HepG2 (cell line): ENCODE results near the gene ETHE1. TPM values are rescaled to one million over a fixed set of nuclear protein-coding genes. Genes with fewer than 3 reads are reported as not detected.

Source experiments
- ATAC-seq: fragments of 200-7000 bp; cut with Tn5 transposase; 3 replicates; pipeline ENCODE4 v1.9.1; 2020; ENCODE audit warnings: mild to moderate bottlenecking, moderate library complexity
- BruUV-seq: library from RNA; stranded (reverse); fragments of 400-500 nt; replicated peaks from 2 replicates; lab custom pipeline; 2021; lab: Mats Ljungman, UMichigan
- CTCF ChIA-PET: fragments of 300-600 bp; formaldehyde crosslinking; extraction: SDS; loops from one replicate; lab custom pipeline; 2021; ENCODE audit warnings: low total read pairs, inconsistent platforms, low intra/inter-chr PET ratio; lab: Yijun Ruan, JAX
- POLR2A ChIA-PET: fragments of 350-600 bp; sonication (Branson Sonifier 250); formaldehyde crosslinking; loops from one replicate; lab custom pipeline; 2020; ENCODE audit warnings: antibody characterized with exemption, inconsistent platforms; lab: Yijun Ruan, JAX
- DNase-seq: peaks from one replicate; pipeline ENCODE4 v3.0.0-alpha.2; 2015; ENCODE audit warnings: low spot score
- FAIRE-seq: peaks from 3 replicates; lab custom pipeline; 2011; peaks lifted over from hg19 to GRCh38; lab: Jason Lieb, UNC
- H2AFZ ChIP-seq: one replicate; pipeline ENCODE4 v1.6.1; 2011; ENCODE audit warnings: low read length, inconsistent platforms
- H3K27ac ChIP-seq: fragments of 300-600 bp; 3 replicates; pipeline ENCODE4 v1.8.0; 2011; ENCODE audit warnings: mixed run types, mild to moderate bottlenecking, mixed read lengths, low read length, inconsistent platforms; ENCODE audit not compliant: insufficient read depth; ENCODE audit errors: extremely low read length
- H3K27me3 ChIP-seq, 2 experiments: fragments of 200-600 bp in 1 of 2; 2 replicates in 1 of 2; 3 replicates in 1 of 2; pipeline versions ENCODE4 v1.6.0 to v1.8.0; 2011; ENCODE audit warnings: low read length in 2 of 2, mild to moderate bottlenecking in 2 of 2, moderate library complexity in 2 of 2, inconsistent platforms in 1 of 2; ENCODE audit not compliant: insufficient read depth in 2 of 2, control insufficient read depth in 1 of 2
- H3K36me3 ChIP-seq, 2 experiments: fragments of 200-600 bp in 1 of 2; replicated peaks in 1 of 2; 2 replicates in 1 of 2; 3 replicates in 1 of 2; pipeline versions ENCODE4 v1.5.1 to v1.8.0; 2011; ENCODE audit warnings: low read length in 2 of 2, inconsistent platforms in 1 of 2; ENCODE audit not compliant: insufficient read depth in 2 of 2, control insufficient read depth in 1 of 2
- H3K4me1 ChIP-seq: 2 replicates; pipeline ENCODE4 v1.5.1; 2012; ENCODE audit warnings: low read length, inconsistent platforms; ENCODE audit not compliant: insufficient read depth
- H3K4me2 ChIP-seq: 2 replicates; pipeline ENCODE4 v1.6.0; 2011; ENCODE audit warnings: low read depth, low read length, inconsistent platforms
- H3K4me3 ChIP-seq, 3 experiments: fragments of 200-600 bp in 1 of 3; sonication (generic), shearing (Covaris generic) in 1 of 3; replicated peaks in 1 of 3; 2 replicates each; pipeline ENCODE4 v1.5.1; 2011 to 2016; ENCODE audit warnings: low read length in 3 of 3, inconsistent platforms in 2 of 3, low read depth in 2 of 3, mild to moderate bottlenecking in 2 of 3, control low read depth in 1 of 3, mixed read lengths in 1 of 3; ENCODE audit not compliant: insufficient read depth in 1 of 3
- H3K79me2 ChIP-seq: one replicate; pipeline ENCODE4 v1.6.1; 2011; ENCODE audit warnings: low read length, inconsistent platforms; ENCODE audit not compliant: insufficient read depth
- H3K9ac ChIP-seq: 2 replicates; pipeline ENCODE4 v1.6.0; 2011; ENCODE audit warnings: mild to moderate bottlenecking, low read depth, low read length, inconsistent platforms; ENCODE audit not compliant: insufficient read depth
- H3K9me3 ChIP-seq: 2 replicates; pipeline ENCODE4 v1.5.1; 2012; ENCODE audit warnings: mild to moderate bottlenecking, low read length
- H4K20me1 ChIP-seq: 2 replicates; pipeline ENCODE4 v1.6.0; 2011; ENCODE audit warnings: inconsistent platforms, mild to moderate bottlenecking, low read length, moderate library complexity; ENCODE audit not compliant: insufficient read depth
- AHR ChIP-seq: IDR thresholded peaks from 2 replicates; pipeline ENCODE4 v1.6.1; 2018; ENCODE audit warnings: missing genetic modification reagents, missing compliant biosample characterization
- ARHGAP35 ChIP-seq: sonication (generic); formaldehyde crosslinking; IDR thresholded peaks from 2 replicates; pipeline ENCODE4 v1.9.0; 2022; ENCODE audit warnings: mild to moderate bottlenecking, inconsistent platforms, moderate library complexity, missing genetic modification reagents, borderline replicate concordance
- ELF1 ChIP-seq: sonication (generic); formaldehyde crosslinking; IDR thresholded peaks from 2 replicates; pipeline ENCODE4 v1.4.0; 2020; ENCODE audit warnings: missing genetic modification reagents
- EP300 ChIP-seq, 3 experiments: sonication (generic) in 1 of 3; formaldehyde crosslinking in 1 of 3; IDR thresholded peaks; 2 replicates each; pipeline versions ENCODE4 v1.5.1 to v1.6.1; 2011 to 2020; ENCODE audit warnings: low read depth in 2 of 3, low read length in 2 of 3, borderline replicate concordance in 1 of 3, improper control_type of control experiment in 1 of 3, mild to moderate bottlenecking in 1 of 3, missing genetic modification reagents in 1 of 3, moderate library complexity in 1 of 3
- HNRNPK ChIP-seq: fragments of 200-400 bp; formaldehyde crosslinking; IDR thresholded peaks from 2 replicates; pipeline ENCODE4 v1.6.1; 2018; ENCODE audit warnings: low read length, low read depth, moderate library complexity, mild to moderate bottlenecking; ENCODE audit not compliant: poor library complexity, severe bottlenecking
- KLF13 ChIP-seq: sonication (generic); formaldehyde crosslinking; IDR thresholded peaks from 2 replicates; pipeline ENCODE4 v1.4.0; 2020; ENCODE audit warnings: mild to moderate bottlenecking, missing genetic modification reagents
- NR2F6 ChIP-seq, 2 experiments: IDR thresholded peaks; 2 replicates each; pipeline ENCODE4 v1.6.1; 2016; ENCODE audit warnings: antibody characterized with exemption in 1 of 2, mild to moderate bottlenecking in 1 of 2
- ZNF329 ChIP-seq: sonication (generic); formaldehyde crosslinking; IDR thresholded peaks from 2 replicates; pipeline ENCODE4 v1.9.0; 2021; ENCODE audit warnings: low read depth, mild to moderate bottlenecking, missing genetic modification reagents
- ZNF343 ChIP-seq: sonication (generic); formaldehyde crosslinking; IDR thresholded peaks from 2 replicates; pipeline ENCODE4 v1.4.0; 2020; ENCODE audit warnings: mild to moderate bottlenecking, missing genetic modification reagents
- WGBS: methylation state at CpG from one replicate; pipeline ENCODE4 v1.1.6; 2017; ENCODE audit warnings: low lambda C conversion rate; 5-methylcytosine and 5-hydroxymethylcytosine counted together
- in situ Hi-C: cut with HindIII; loops from 2 replicates; pipeline ENCODE4 v1.10.0; 2017; ENCODE audit warnings: low pct_unique_long_range_greater_than_20kb; ENCODE audit not compliant: extremely low pct_ligation_motif_present
- intact Hi-C: fragments of 100-400 bp; cut with micrococcal nuclease; formaldehyde crosslinking; loops from one replicate; pipeline ENCODE4 v1.10.0; 2022; ENCODE audit not compliant: unreplicated experiment
- polyA plus RNA-seq, 8 experiments: library from polyadenylated mRNA; depleted of rRNA in 3 of 8; stranded (reverse) in 7 of 8; unstranded in 1 of 8; fragments of >200 nt; fragmentation: Illumina TruSeq in 4 of 8; extraction: Trizol in 4 of 8; gene quantifications; 2 replicates each; pipeline versions ENCODE4 v1.2.1 to v1.2.3, GENCODE V29; 2011 to 2016; ENCODE audit warnings: low read depth in 4 of 8, missing spikeins in 1 of 8, mixed read lengths in 1 of 8; ENCODE audit not compliant: insufficient read depth in 1 of 8
- total RNA-seq, 5 experiments: library from RNA; depleted of rRNA; stranded (reverse); fragments of >200 nt; fragmentation: Illumina TruSeq; extraction: Trizol; gene quantifications; 2 replicates each; pipeline ENCODE4 v1.2.3, GENCODE V29; 2016; ENCODE audit warnings: low read depth in 1 of 5
- TF ChIP-seq, protein P1 (sequence below): sonication (generic); formaldehyde crosslinking; IDR thresholded peaks from 2 replicates; pipeline ENCODE4 v1.5.0; 2020; ENCODE audit warnings: missing genetic modification reagents
- TF ChIP-seq, protein P2 (sequence below): sonication (generic); formaldehyde crosslinking; IDR thresholded peaks from 2 replicates; pipeline ENCODE4 v1.4.0; 2020; ENCODE audit warnings: missing genetic modification reagents

ETHE1 gene
- total and polyA plus RNA-seq, 2 of the 13 experiments (the other 11 are each of a cell fraction or from before 2014, with no cell fraction given), result 32.5 to 58.4 TPM

DNA sequence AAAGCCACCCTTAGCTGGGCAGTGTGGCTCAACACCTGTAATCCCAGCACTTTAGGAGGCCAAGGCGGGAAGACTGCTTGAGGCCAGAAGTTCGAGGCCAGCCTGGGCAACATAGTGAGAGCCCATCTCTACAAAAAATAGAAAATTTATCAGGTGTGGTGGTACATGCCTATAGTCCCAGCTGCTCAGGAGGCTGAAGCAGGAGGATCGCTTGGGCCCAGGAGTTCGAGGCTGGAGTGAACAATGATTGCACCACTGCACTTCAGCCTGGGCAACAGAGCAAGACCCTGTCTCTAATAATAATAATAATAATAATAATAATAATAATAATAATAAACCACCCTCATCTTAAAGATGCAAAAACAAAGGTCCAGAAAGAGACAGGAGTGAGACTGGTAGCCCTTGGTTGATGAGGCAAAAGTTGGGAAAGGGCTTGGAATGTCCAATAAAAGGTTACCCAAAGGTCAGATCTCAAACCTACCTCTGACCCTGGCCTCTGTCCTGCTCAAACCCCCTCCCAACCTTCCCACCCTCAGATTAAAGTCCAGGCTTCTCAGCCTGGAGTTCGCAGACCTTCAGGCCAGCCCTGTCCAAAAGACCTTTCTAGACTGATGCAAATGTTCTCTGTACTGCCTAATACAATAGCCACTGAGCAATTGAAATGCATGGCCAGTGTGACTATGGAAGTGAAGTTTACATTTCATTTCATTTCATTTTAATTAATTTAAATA lies 15.1 kb upstream of the ETHE1 start:
- in situ Hi-C loops, result no loop called here
- no peaks in the 10 kb centered on the region for H3K79me2 ChIP-seq
- POLR2A ChIA-PET, result no interaction called here
- TF ChIP-seq NR2F6 (IDR thresholded peaks at IDR 0.05) (peak; percentile 16; the same call in 1 of the 2 replicates), NR2F6 (CRISPR knock-in tag; IDR thresholded peaks at IDR 0.05) (no peak)
- TF ChIP-seq, protein P1, sequence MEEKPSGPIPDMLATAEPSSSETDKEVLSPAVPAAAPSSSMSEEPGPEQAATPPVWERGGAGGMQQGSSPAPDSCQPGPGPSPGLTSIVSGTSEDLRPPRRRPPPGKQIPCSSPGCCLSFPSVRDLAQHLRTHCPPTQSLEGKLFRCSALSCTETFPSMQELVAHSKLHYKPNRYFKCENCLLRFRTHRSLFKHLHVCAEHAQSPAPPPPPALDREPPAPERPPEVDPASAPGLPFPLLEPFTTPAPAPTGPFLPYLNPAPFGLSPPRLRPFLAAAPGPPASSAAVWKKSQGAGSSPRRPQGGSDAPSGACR (CRISPR knock-in tag), result no peak
- TF ChIP-seq, all 625 proteins: peak for 1
- no peak overlapping the region for H3K9ac ChIP-seq
- ATAC-seq (no peak), DNase-seq (no peak), FAIRE-seq (no peak)
- H3K27me3 ChIP-seq, result no peaks in the 10 kb centered on the region
- H3K27ac ChIP-seq, result no peak overlapping the region
- no TSS peak for BruUV-seq
- H2AFZ ChIP-seq, result no peak overlapping the region
- CTCF ChIA-PET, result no interaction called here
- peaks cover 13 to 35% of the 10 kb centered on the region in 2 experiments; a peak in 4 of 5 replicates for H3K36me3 ChIP-seq
- H3K4me2 ChIP-seq, result no peak overlapping the region
- WGBS, result 91% methylated on average over 5 of the region's 5 CpGs
- intact Hi-C loops, result no loop called here
- H3K4me3 ChIP-seq, result no peak overlapping the region
- H4K20me1 ChIP-seq, result no peaks in the 10 kb centered on the region
- peaks cover 6% of the 10 kb centered on the region; the same call in 1 of the 2 replicates for H3K4me1 ChIP-seq
- peaks cover 7% of the 10 kb centered on the region; the same call in 1 of the 2 replicates for H3K9me3 ChIP-seq

DNA sequence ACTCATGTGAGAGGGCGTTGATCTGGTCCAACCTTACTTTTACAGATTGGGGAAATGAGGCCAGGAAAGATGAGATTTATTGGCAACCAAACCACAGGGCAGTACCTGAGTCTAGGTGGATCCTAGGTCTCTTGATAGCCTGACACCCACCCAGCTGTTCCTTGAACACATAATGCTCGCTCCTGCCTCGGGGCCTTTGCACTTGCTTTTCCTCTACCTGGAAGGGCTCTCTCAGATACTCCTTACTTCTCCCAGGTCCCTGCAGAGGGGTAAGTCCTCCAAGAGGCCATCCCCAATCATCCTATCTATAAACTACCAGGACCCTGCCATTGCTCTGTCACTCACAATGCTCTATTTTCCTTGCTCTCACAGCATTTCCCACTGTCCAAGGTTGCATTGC lies 13.4 kb upstream of the ETHE1 start:
- CTCF ChIA-PET, result no interaction called here
- Histone ChIP-seq H3K4me3 (no peak overlapping the region), H3K9me3 (peaks cover 7% of the 10 kb centered on the region; the same call in 1 of the 2 replicates), H3K27me3 (no peaks in the 10 kb centered on the region), H3K27ac (no peak overlapping the region), H2AFZ (no peak overlapping the region), H3K36me3 (peaks cover 9 to 32% of the 10 kb centered on the region in 2 experiments; a peak in 4 of 5 replicates), H3K79me2 (no peaks in the 10 kb centered on the region), H3K9ac (no peak overlapping the region), H3K4me1 (peaks cover 6% of the 10 kb centered on the region; the same call in 1 of the 2 replicates), H3K4me2 (no peak overlapping the region), H4K20me1 (no peaks in the 10 kb centered on the region)
- 67% methylated on average over 3 of the region's 3 CpGs for WGBS
- in situ Hi-C loops (no loop called here), intact Hi-C loops (no loop called here)
- POLR2A ChIA-PET, result no interaction called here
- TF ChIP-seq ELF1 (CRISPR knock-in tag), result no peak
- no peak for TF ChIP-seq HNRNPK
- TF ChIP-seq ZNF329, result no peak
- TF ChIP-seq, protein P2, sequence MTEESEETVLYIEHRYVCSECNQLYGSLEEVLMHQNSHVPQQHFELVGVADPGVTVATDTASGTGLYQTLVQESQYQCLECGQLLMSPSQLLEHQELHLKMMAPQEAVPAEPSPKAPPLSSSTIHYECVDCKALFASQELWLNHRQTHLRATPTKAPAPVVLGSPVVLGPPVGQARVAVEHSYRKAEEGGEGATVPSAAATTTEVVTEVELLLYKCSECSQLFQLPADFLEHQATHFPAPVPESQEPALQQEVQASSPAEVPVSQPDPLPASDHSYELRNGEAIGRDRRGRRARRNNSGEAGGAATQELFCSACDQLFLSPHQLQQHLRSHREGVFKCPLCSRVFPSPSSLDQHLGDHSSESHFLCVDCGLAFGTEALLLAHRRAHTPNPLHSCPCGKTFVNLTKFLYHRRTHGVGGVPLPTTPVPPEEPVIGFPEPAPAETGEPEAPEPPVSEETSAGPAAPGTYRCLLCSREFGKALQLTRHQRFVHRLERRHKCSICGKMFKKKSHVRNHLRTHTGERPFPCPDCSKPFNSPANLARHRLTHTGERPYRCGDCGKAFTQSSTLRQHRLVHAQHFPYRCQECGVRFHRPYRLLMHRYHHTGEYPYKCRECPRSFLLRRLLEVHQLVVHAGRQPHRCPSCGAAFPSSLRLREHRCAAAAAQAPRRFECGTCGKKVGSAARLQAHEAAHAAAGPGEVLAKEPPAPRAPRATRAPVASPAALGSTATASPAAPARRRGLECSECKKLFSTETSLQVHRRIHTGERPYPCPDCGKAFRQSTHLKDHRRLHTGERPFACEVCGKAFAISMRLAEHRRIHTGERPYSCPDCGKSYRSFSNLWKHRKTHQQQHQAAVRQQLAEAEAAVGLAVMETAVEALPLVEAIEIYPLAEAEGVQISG (CRISPR knock-in tag), result no peak
- no peak for TF ChIP-seq ZNF343 (CRISPR knock-in tag)
- TF ChIP-seq ARHGAP35 (CRISPR knock-in tag), result no peak
- TF ChIP-seq AHR (CRISPR knock-in tag), result no peak
- TF ChIP-seq KLF13 (CRISPR knock-in tag), result no peak
- TF ChIP-seq EP300 (IDR thresholded peaks at IDR 0.05; ENCODE audit: low read depth in 2 of 2, low read length in 2 of 2), result no peak
- no peak for TF ChIP-seq EP300 (CRISPR knock-in tag; IDR thresholded peaks at IDR 0.05; ENCODE audit: borderline replicate concordance)
- ATAC-seq, result no peak
- BruUV-seq, result no TSS peak
- no peak for FAIRE-seq
- no peak for DNase-seq
